ENCODE measurements around the gene PTPA. TPM values are rescaled to one million over a fixed set of nuclear protein-coding genes. Genes with fewer than 3 reads are reported as not detected.

The PTPA gene
- polyA plus RNA-seq, 3 donors: 11.7 to 38.5 (median 12.4) TPM

DNA sequence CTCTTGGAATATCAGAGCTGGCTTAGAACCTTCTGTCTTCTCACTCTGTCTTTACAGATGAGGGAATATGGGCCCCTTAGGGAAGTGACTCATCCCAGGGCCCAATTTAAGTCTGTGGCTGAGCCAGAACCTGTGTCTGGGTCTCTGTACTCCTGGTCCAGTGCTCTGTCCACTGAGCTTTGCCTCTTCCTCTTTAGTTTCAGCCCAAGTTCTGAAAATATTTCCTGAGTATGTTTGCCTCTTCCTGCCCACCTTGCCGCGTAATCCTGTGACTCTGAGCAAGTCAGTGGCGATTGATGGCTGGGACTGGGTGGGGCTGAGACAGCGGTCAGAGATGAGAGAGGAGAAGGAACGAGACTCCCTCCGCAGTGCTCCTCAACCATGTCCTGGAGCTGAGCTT, 59.0 kb downstream of the PTPA start:
- no peak overlapping the region for H3K9ac ChIP-seq (ENCODE audit: insufficient read depth, low read length, poor library complexity, severe bottlenecking)
- H3K36me3 Mint-ChIP-seq: no peaks in the 10 kb centered on the region

DNA sequence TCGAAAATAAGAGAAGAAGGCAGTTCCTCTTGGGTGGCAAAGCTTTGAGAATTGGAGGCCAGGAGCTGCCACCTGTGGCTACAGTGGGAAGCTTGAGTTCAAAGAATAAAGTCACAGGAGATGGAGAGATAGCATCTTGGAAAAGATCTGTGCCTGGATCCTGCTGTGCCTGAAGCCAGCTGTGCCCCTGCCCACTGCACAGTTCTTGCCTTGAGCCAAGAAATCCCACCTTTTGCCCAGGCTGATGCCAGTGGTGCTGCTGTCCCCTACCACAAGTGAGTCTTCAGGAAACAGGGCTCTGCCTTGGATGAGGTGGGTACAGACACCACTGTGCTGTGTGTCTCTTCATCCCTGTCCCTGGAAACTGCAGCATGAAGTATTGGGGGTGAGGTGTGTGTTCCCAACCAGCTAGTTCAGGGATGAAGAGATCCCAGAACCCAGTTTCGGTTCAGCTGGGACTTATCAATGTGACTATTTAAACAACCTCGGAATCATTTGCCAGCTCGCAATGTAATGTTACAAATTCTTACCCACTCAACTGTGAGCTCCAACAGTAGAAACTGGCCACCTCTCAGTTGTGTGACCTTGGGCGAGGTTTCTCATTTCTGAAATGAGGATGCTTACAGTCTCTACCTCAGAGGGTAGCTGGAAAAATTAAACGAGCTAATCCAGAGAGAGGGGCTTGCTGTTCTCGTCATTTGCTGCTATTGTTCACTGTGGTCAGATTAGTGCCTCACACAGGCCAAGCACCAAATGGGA, 61.0 kb downstream of the PTPA start:
- Histone ChIP-seq H3K4me1 (ENCODE audit: control insufficient read depth in 1 of 2, insufficient read depth in 2 of 2, low read length in 2 of 2) (peaks cover 43 to 58% of the 10 kb centered on the region in 2 donors), H2AFZ (ENCODE audit: insufficient read depth, low read depth, low read length, poor library complexity, severe bottlenecking) (no peak overlapping the region), H3K9me3 (replicated peaks in 1 of 2; ENCODE audit: control insufficient read depth in 1 of 2, insufficient read depth in 1 of 2, low read length in 2 of 2) (no peaks in the 10 kb centered on the region), H3K36me3 (replicated peaks in 1 of 2; ENCODE audit: control insufficient read depth in 1 of 2, insufficient read depth in 2 of 2, low read length in 2 of 2) (no peaks in the 10 kb centered on the region), H3K79me2 (ENCODE audit: insufficient read depth, low read length) (peaks cover 8% of the 10 kb centered on the region), H3K27me3 (ENCODE audit: control insufficient read depth in 2 of 2, insufficient read depth in 2 of 2, low read length in 2 of 2) (peaks cover 0 to 12% of the 10 kb centered on the region in 2 donors), H3K27ac (ENCODE audit: low read depth in 1 of 2, low read length in 2 of 2) (no peak overlapping the region), H4K20me1 (ENCODE audit: insufficient read depth, low read length) (peaks cover 7% of the 10 kb centered on the region), H3K9ac (ENCODE audit: insufficient read depth, low read length, poor library complexity, severe bottlenecking) (no peak overlapping the region), H3K4me2 (replicated peaks; ENCODE audit: extremely low read depth, low read length, poor library complexity, severe bottlenecking) (no peak overlapping the region), H3K4me3 (replicated peaks in 1 of 3; ENCODE audit: low read depth in 2 of 3, low read length in 3 of 3) (no peak overlapping the region)
- peaks cover 7 to 17% (median 11%) of the 10 kb centered on the region in 3 donors for H3K27me3 Mint-ChIP-seq (ENCODE audit: low read depth in 3 of 3)
- DNase-seq: no peak
- peaks cover 0 to 4% (median 0%) of the 10 kb centered on the region in 7 donors for H3K9me3 Mint-ChIP-seq
- TF ChIP-seq CTCF (IDR thresholded peaks at IDR 0.05): no peak
- H3K36me3 Mint-ChIP-seq: no peaks in the 10 kb centered on the region
- peaks cover 39% of the 10 kb centered on the region for H3K4me1 Mint-ChIP-seq
- H3K27ac Mint-ChIP-seq: peak overlapping the region in 1 of 7 donors; percentile 59
- no peak overlapping the region for H3K4me3 Mint-ChIP-seq
- 79% methylated on average over 7 of the region's 7 CpGs for WGBS (ENCODE audit: insufficient coverage)
- intact Hi-C loops (cut with micrococcal nuclease): loop anchor here in 1 of 2 donors (10.0 kb wide), 1 partner anchor 153 kb away; no protein-coding TSS in a partner anchor

More for the DNA sequence above, 59.0 kb downstream of the PTPA start:
- peaks cover 47% of the 10 kb centered on the region for H3K4me1 Mint-ChIP-seq
- no peak overlapping the region for H3K4me3 Mint-ChIP-seq
- no peak overlapping the region for H2AFZ ChIP-seq (ENCODE audit: insufficient read depth, low read depth, low read length, poor library complexity, severe bottlenecking)
- H3K9me3 ChIP-seq (replicated peaks in 1 of 2; ENCODE audit: control insufficient read depth in 1 of 2, insufficient read depth in 1 of 2, low read length in 2 of 2): no peaks in the 10 kb centered on the region
- H3K4me2 ChIP-seq (replicated peaks; ENCODE audit: extremely low read depth, low read length, poor library complexity, severe bottlenecking): no peak overlapping the region
- peak overlapping the region in 3 of 7 donors; percentile 16 to 76 (median 76) for H3K27ac Mint-ChIP-seq
- WGBS (ENCODE audit: insufficient coverage): 7% methylated on average over 3 of the region's 6 CpGs
- no peaks in the 10 kb centered on the region for H3K79me2 ChIP-seq (ENCODE audit: insufficient read depth, low read length)
- intact Hi-C loops (cut with micrococcal nuclease): loop anchor here in 1 of 2 donors (10.0 kb wide), 1 partner anchor 155 kb away; no protein-coding TSS in a partner anchor
- peaks cover 0 to 4% (median 0%) of the 10 kb centered on the region in 7 donors for H3K9me3 Mint-ChIP-seq
- no peak overlapping the region for H3K4me3 ChIP-seq (replicated peaks in 1 of 3; ENCODE audit: low read depth in 2 of 3, low read length in 3 of 3)
- peaks cover 7 to 17% (median 11%) of the 10 kb centered on the region in 3 donors for H3K27me3 Mint-ChIP-seq (ENCODE audit: low read depth in 3 of 3)
- H3K27ac ChIP-seq (ENCODE audit: low read depth in 1 of 2, low read length in 2 of 2): no peak overlapping the region
- peaks cover 0 to 12% of the 10 kb centered on the region in 2 donors for H3K27me3 ChIP-seq (ENCODE audit: control insufficient read depth in 2 of 2, insufficient read depth in 2 of 2, low read length in 2 of 2)
- no peak for TF ChIP-seq CTCF (IDR thresholded peaks at IDR 0.05)
- peak; percentile 44 to 62 (median 52) for DNase-seq
- H4K20me1 ChIP-seq (ENCODE audit: insufficient read depth, low read length): no peaks in the 10 kb centered on the region
- H3K4me1 ChIP-seq (ENCODE audit: control insufficient read depth in 1 of 2, insufficient read depth in 2 of 2, low read length in 2 of 2): peaks cover 52 to 61% of the 10 kb centered on the region in 2 donors
- no peaks in the 10 kb centered on the region for H3K36me3 ChIP-seq (replicated peaks in 1 of 2; ENCODE audit: control insufficient read depth in 1 of 2, insufficient read depth in 2 of 2, low read length in 2 of 2)

All from CD14-positive monocyte (primary cell).